22Rv1 (cell line): ENCODE results near the gene PLAAT4.

Experiments used
- CTCF ChIP-seq: fragments of 450-650 bp; IDR thresholded peaks from 2 replicates; pipeline ENCODE4 v1.5.1; 2017; ENCODE audit warnings: mild to moderate bottlenecking
- ZFX ChIP-seq: fragments of 450-650 bp; IDR thresholded peaks from 2 replicates; pipeline ENCODE4 v1.6.1; 2017; ENCODE audit warnings: antibody characterized with exemption, borderline replicate concordance

GRCh38 chr11:63535734-63536133 lies 874 bp upstream of the PLAAT4 start:
- TF ChIP-seq CTCF (no peak), ZFX (no peak)
